ENCODE results near the gene TSNAXIP1. TPM values are rescaled to one million over a fixed set of nuclear protein-coding genes. Genes with fewer than 3 reads are reported as not detected.
A peak's percentile ranks its signal among the peaks of the same experiment; 100 is the strongest.

TSNAXIP1 gene
- total and polyA plus RNA-seq, 10 of the 15 experiments (the other 5 are each of a cell fraction or from before 2014, with no cell fraction given) = 0.09 to 0.63 (median 0.37) TPM; not detected in 1

GRCh38 chr16:67841816-67842508 is 35.3 kb downstream of the TSNAXIP1 start, which contains the start of gene THAP11 (continued):
- TF ChIP-seq RELB (IDR thresholded peaks at IDR 0.05; ENCODE audit: low read depth) (no peak; the same call in 1 of the 2 replicates), KAT2A (conservative IDR thresholded peaks at IDR 0.05; ENCODE audit: control insufficient read depth, low read depth, low read length) (no peak), ZNF274 (IDR thresholded peaks at IDR 0.05; ENCODE audit: insufficient read depth, insufficient read length) (no peak), MEF2B (IDR thresholded peaks at IDR 0.05; ENCODE audit: partially characterized antibody, poor library complexity, severe bottlenecking) (no peak), HCFC1 (IDR thresholded peaks at IDR 0.05; ENCODE audit: low read length) (peak; percentile 93), RBBP5 (conservative IDR thresholded peaks at IDR 0.05) (no peak), CEBPZ (IDR thresholded peaks at IDR 0.05; ENCODE audit: low read depth, low read length) (no peak), ASH2L (IDR thresholded peaks at IDR 0.05; ENCODE audit: borderline replicate concordance, low read depth) (no peak), RELA (IDR thresholded peaks at IDR 0.05; ENCODE audit: borderline replicate concordance, partially characterized antibody) (peak; percentile 49), CBFB (IDR thresholded peaks at IDR 0.05; ENCODE audit: low read depth) (no peak), ZBTB11 (CRISPR knock-in tag; IDR thresholded peaks at IDR 0.05) (no peak), MEF2A (IDR thresholded peaks at IDR 0.05; ENCODE audit: insufficient read depth, low read depth, low read length) (no peak), NFYA (IDR thresholded peaks at IDR 0.05; ENCODE audit: borderline replicate concordance, low read depth, low read length) (no peak), SPI1 (IDR thresholded peaks at IDR 0.05; ENCODE audit: borderline replicate concordance, insufficient read depth, low read depth, low read length) (peak; percentile 45; the same call in 1 of the 2 replicates), TCF12 (IDR thresholded peaks at IDR 0.05; ENCODE audit: low read depth, low read length) (no peak), ETV6 (conservative IDR thresholded peaks at IDR 0.05 in 1 of 2, IDR thresholded peaks at IDR 0.05 in 1 of 2; ENCODE audit: borderline replicate concordance in 1 of 2, low read depth in 1 of 2) (no peak), TBL1XR1 (IDR thresholded peaks at IDR 0.05; ENCODE audit: low read depth, low read length) (0 out of 2 replicates have a peak, but pooled peaks have one; percentile 26), TCF7 (IDR thresholded peaks at IDR 0.05; ENCODE audit: borderline replicate concordance) (no peak)
